Trophoblast cell (in vitro differentiated cells and primary cell): ENCODE data around the gene UBL7.

Source experiments
- DNase-seq, 2 donors: peaks; one replicate each; pipeline ENCODE4 v3.0.0-alpha.2; 2016
- H2AFZ ChIP-seq: 2 replicates; pipeline ENCODE4 v1.6.1; 2013; ENCODE audit warnings: low read length, moderate library complexity, mild to moderate bottlenecking; ENCODE audit not compliant: insufficient read depth, poor library complexity
- H2AK5ac ChIP-seq: 2 replicates; pipeline ENCODE4 v1.6.1; 2013; ENCODE audit warnings: mild to moderate bottlenecking, low read length
- H2BK120ac ChIP-seq: 2 replicates; pipeline ENCODE4 v1.6.1; 2013; ENCODE audit warnings: low read length, mild to moderate bottlenecking, moderate library complexity; ENCODE audit not compliant: insufficient read depth, poor library complexity
- H2BK12ac ChIP-seq: 2 replicates; pipeline ENCODE4 v1.6.1; 2013; ENCODE audit warnings: mild to moderate bottlenecking, low read length, moderate library complexity
- H2BK5ac ChIP-seq: 2 replicates; pipeline ENCODE4 v1.6.1; 2013; ENCODE audit warnings: low read length, low read depth, moderate library complexity, mild to moderate bottlenecking; ENCODE audit not compliant: poor library complexity
- H3K14ac ChIP-seq: 2 replicates; pipeline ENCODE4 v1.6.1; 2013; ENCODE audit warnings: mild to moderate bottlenecking, low read length
- H3K18ac ChIP-seq: 2 replicates; pipeline ENCODE4 v1.6.1; 2013; ENCODE audit warnings: mild to moderate bottlenecking, low read length
- H3K23ac ChIP-seq: 2 replicates; pipeline ENCODE4 v1.6.1; 2013; ENCODE audit warnings: low read length
- H3K27ac ChIP-seq: 2 replicates; pipeline ENCODE4 v1.5.1; 2013; ENCODE audit warnings: low read depth, mild to moderate bottlenecking, inconsistent platforms, low read length, moderate library complexity
- H3K27me3 ChIP-seq: 2 replicates; pipeline ENCODE4 v1.6.1; 2013; ENCODE audit warnings: inconsistent platforms, mild to moderate bottlenecking, low read length, moderate library complexity; ENCODE audit not compliant: insufficient read depth
- H3K36me3 ChIP-seq, 2 experiments: 1 replicate in 1 of 2; 2 replicates in 1 of 2; pipeline ENCODE4 v1.6.1; 2013; ENCODE audit warnings: low read length in 2 of 2, mild to moderate bottlenecking in 2 of 2, moderate library complexity in 1 of 2; ENCODE audit not compliant: insufficient read depth in 2 of 2, control insufficient read depth in 1 of 2
- H3K4ac ChIP-seq: 2 replicates; pipeline ENCODE4 v1.6.1; 2013; ENCODE audit warnings: low read depth, mild to moderate bottlenecking, low read length, moderate library complexity
- H3K4me1 ChIP-seq, 2 experiments: 1 replicate in 1 of 2; 2 replicates in 1 of 2; pipeline ENCODE4 v1.6.1; 2013; ENCODE audit warnings: low read length in 2 of 2, mild to moderate bottlenecking in 2 of 2, moderate library complexity in 1 of 2; ENCODE audit not compliant: insufficient read depth in 2 of 2, control insufficient read depth in 1 of 2
- H3K4me2 ChIP-seq: 2 replicates; pipeline ENCODE4 v1.6.1; 2013; ENCODE audit warnings: inconsistent platforms, mild to moderate bottlenecking, low read length, moderate library complexity
- H3K4me3 ChIP-seq: 2 replicates; pipeline ENCODE4 v1.5.1; 2013; ENCODE audit warnings: mild to moderate bottlenecking, low read depth, low read length, inconsistent platforms
- H3K79me1 ChIP-seq: one replicate; pipeline ENCODE4 v1.6.1; 2013; ENCODE audit warnings: low read length
- H3K79me2 ChIP-seq: 2 replicates; pipeline ENCODE4 v1.6.1; 2013; ENCODE audit warnings: low read length, mild to moderate bottlenecking; ENCODE audit not compliant: control insufficient read depth, insufficient read depth, poor library complexity
- H3K9ac ChIP-seq: 2 replicates; pipeline ENCODE4 v1.6.1; 2013; ENCODE audit warnings: mild to moderate bottlenecking, low read length
- H3K9me3 ChIP-seq: 2 replicates; pipeline ENCODE4 v1.6.1; 2013; ENCODE audit warnings: low read depth, mild to moderate bottlenecking, control low read depth, inconsistent platforms, low read length; ENCODE audit not compliant: insufficient read depth
- H4K12ac ChIP-seq: 2 replicates; pipeline ENCODE4 v1.6.1; 2013; ENCODE audit warnings: low read depth, mild to moderate bottlenecking, low read length, moderate library complexity
- H4K8ac ChIP-seq: 2 replicates; pipeline ENCODE4 v1.6.1; 2013; ENCODE audit warnings: low read depth, mild to moderate bottlenecking, low read length, moderate library complexity
- H4K91ac ChIP-seq: one replicate; pipeline ENCODE4 v1.6.1; 2013; ENCODE audit warnings: low read depth, mild to moderate bottlenecking, low read length, moderate library complexity
- WGBS: extraction: QIAGEN DNeasy Blood & Tissue Kit; methylation state at CpG from one replicate; pipeline ENCODE4 v1.1.7; 2013; ENCODE audit warnings: missing lambda C conversion rate; ENCODE audit not compliant: insufficient read length, insufficient coverage; ENCODE audit errors: extremely low coverage; 5-methylcytosine and 5-hydroxymethylcytosine counted together

UBL7 gene

GRCh38 chr15:74405823-74406222 lies 55.1 kb downstream of the UBL7 start:
- no peak overlapping the region for H2AFZ ChIP-seq
- H2BK12ac ChIP-seq = no peak overlapping the region
- H3K4me3 ChIP-seq = no peak overlapping the region
- no peak overlapping the region for H4K91ac ChIP-seq
- H3K79me2 ChIP-seq = no peaks in the 10 kb centered on the region
- no peak overlapping the region for H3K4me2 ChIP-seq
- peaks cover 13 to 19% of the 10 kb centered on the region in 2 experiments for H3K4me1 ChIP-seq
- H3K9me3 ChIP-seq = peaks cover 7% of the 10 kb centered on the region
- no peak overlapping the region for H4K8ac ChIP-seq
- H2BK5ac ChIP-seq = no peak overlapping the region
- no peak overlapping the region for H3K9ac ChIP-seq
- no peak overlapping the region for H2BK120ac ChIP-seq
- no peak overlapping the region for H3K23ac ChIP-seq
- DNase-seq = no peak
- WGBS = no CpG with 5 or more reads among the region's 7 CpGs
- H3K4ac ChIP-seq = no peak overlapping the region
- H3K27ac ChIP-seq = no peak overlapping the region
- no peak overlapping the region for H4K12ac ChIP-seq
- peaks cover 7% of the 10 kb centered on the region for H3K79me1 ChIP-seq
- no peak overlapping the region for H2AK5ac ChIP-seq
- H3K18ac ChIP-seq = no peak overlapping the region
- peaks cover 9 to 10% of the 10 kb centered on the region in 2 experiments for H3K36me3 ChIP-seq
- no peaks in the 10 kb centered on the region for H3K27me3 ChIP-seq
- H3K14ac ChIP-seq = no peak overlapping the region

DNA sequence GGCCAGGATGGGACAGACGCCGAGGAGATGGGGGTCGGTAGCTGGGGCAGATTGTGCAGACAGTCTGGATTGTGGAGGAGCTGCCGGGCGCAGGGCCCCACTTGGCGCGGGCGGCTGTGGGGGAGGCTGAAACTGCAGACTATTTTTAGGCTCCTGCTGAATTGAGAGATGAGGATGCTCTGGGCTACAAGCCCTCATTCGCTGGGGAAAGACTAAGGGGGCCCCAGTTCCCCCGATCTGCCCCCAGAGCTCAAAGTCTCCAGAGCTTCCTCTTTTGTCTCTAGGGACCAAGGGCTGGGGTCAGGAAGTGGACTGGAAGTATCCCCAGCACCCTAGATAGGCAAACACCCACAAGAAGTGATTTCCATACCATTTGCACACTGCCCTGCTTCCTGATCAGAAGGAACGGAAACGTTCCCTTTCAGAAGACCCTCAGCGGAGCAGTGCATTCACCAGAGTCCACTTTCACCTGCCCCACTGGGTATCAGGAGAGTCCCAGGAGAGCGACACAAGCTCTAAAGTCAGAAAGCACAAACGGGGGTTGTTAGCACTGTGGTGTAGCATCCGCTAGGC lies 56.9 kb downstream of the UBL7 start:
- H3K79me1 ChIP-seq = peaks cover 13% of the 10 kb centered on the region
- H3K9ac ChIP-seq = no peak overlapping the region
- no peak for DNase-seq
- H3K36me3 ChIP-seq = no peaks in the 10 kb centered on the region
- H2AK5ac ChIP-seq = peak overlapping the region; percentile 20
- WGBS = no CpG with 5 or more reads among the region's 16 CpGs
- H3K9me3 ChIP-seq = peaks cover 7% of the 10 kb centered on the region
- H3K23ac ChIP-seq = no peak overlapping the region
- H3K27me3 ChIP-seq = no peaks in the 10 kb centered on the region
- H3K4me1 ChIP-seq = peaks cover 20 to 26% of the 10 kb centered on the region in 2 experiments
- no peak overlapping the region for H2AFZ ChIP-seq
- no peak overlapping the region for H3K4me3 ChIP-seq
- H2BK5ac ChIP-seq = no peak overlapping the region
- no peak overlapping the region for H4K91ac ChIP-seq
- H3K27ac ChIP-seq = no peak overlapping the region
- no peak overlapping the region for H2BK120ac ChIP-seq
- no peak overlapping the region for H2BK12ac ChIP-seq
- no peak overlapping the region for H3K4me2 ChIP-seq
- H4K8ac ChIP-seq = no peak overlapping the region
- H3K18ac ChIP-seq = no peak overlapping the region
- no peak overlapping the region for H3K4ac ChIP-seq
- no peak overlapping the region for H3K14ac ChIP-seq
- H3K79me2 ChIP-seq = peaks cover 2% of the 10 kb centered on the region
- no peak overlapping the region for H4K12ac ChIP-seq

- Histone ChIP-seq H3K79me1 (peaks cover 13% of the 10 kb centered on the region), H3K23ac (no peak overlapping the region), H3K4me2 (no peak overlapping the region), H2BK12ac (no peak overlapping the region), H3K4me3 (no peak overlapping the region), H2BK120ac (no peak overlapping the region), H2BK5ac (no peak overlapping the region), H2AFZ (no peak overlapping the region), H3K14ac (no peak overlapping the region), H3K4ac (no peak overlapping the region), H3K18ac (no peak overlapping the region), H3K4me1 (peaks cover 20 to 26% of the 10 kb centered on the region in 2 experiments), H2AK5ac (peak overlapping the region; percentile 20), H3K36me3 (no peaks in the 10 kb centered on the region), H4K91ac (no peak overlapping the region), H3K27ac (no peak overlapping the region), H3K79me2 (peaks cover 2% of the 10 kb centered on the region), H3K9ac (peak overlapping the region; percentile 62), H4K8ac (no peak overlapping the region), H4K12ac (no peak overlapping the region), H3K9me3 (peaks cover 7% of the 10 kb centered on the region), H3K27me3 (no peaks in the 10 kb centered on the region)
- DNase-seq = no peak
- no CpG with 5 or more reads among the region's 10 CpGs for WGBS
Measured at GRCh38 chr15:74403588-74403919, 57.4 kb downstream of the UBL7 start.

GRCh38 chr15:74402873-74403587 lies 57.9 kb downstream of the UBL7 start:
- Histone ChIP-seq H4K12ac (no peak overlapping the region), H4K91ac (no peak overlapping the region), H3K79me1 (peaks cover 13% of the 10 kb centered on the region), H2BK5ac (no peak overlapping the region), H3K79me2 (peaks cover 2% of the 10 kb centered on the region), H3K36me3 (no peaks in the 10 kb centered on the region), H3K9ac (no peak overlapping the region), H3K18ac (no peak overlapping the region), H3K27ac (no peak overlapping the region), H3K4me2 (no peak overlapping the region), H3K4me1 (peaks cover 20 to 26% of the 10 kb centered on the region in 2 experiments), H2BK120ac (no peak overlapping the region), H2BK12ac (no peak overlapping the region), H2AK5ac (no peak overlapping the region), H3K14ac (no peak overlapping the region), H3K27me3 (no peaks in the 10 kb centered on the region), H2AFZ (no peak overlapping the region), H3K23ac (no peak overlapping the region), H4K8ac (no peak overlapping the region), H3K4ac (no peak overlapping the region), H3K4me3 (no peak overlapping the region), H3K9me3 (peaks cover 8% of the 10 kb centered on the region)
- no peak for DNase-seq
- WGBS = no CpG with 5 or more reads among the region's 13 CpGs
